ENCODE data around the gene TAF9. TPM values are rescaled to one million over a fixed set of nuclear protein-coding genes. Genes with fewer than 3 reads are reported as not detected.

TAF9 gene
- total and polyA plus RNA-seq, 2 experiments from 2014 or later: 60.8 to 117 TPM

- WGBS, 2 experiments (ENCODE audit: low coverage in 1 of 2, low lambda C conversion rate in 2 of 2, missing lambda C conversion rate in 2 of 2): 99% methylated on average over 11 of the region's 11 CpGs
- H3K27me3 ChIP-seq (replicated peaks; ENCODE audit: insufficient read depth): no peaks in the 10 kb centered on the region
- H3K9me3 ChIP-seq (ENCODE audit: low read depth): no peaks in the 10 kb centered on the region
- H3K4me2 ChIP-seq (ENCODE audit: unreplicated experiment): peak overlapping the region; percentile 93
- in situ Hi-C loops (cut with MboI): no loop called here
- no peak for DNase-seq
- no peaks in the 10 kb centered on the region; the same call in 1 of the 2 replicates for H4K20me1 ChIP-seq (ENCODE audit: insufficient read depth)
- H3K9ac ChIP-seq: peak overlapping the region; percentile 96
- no peaks in the 10 kb centered on the region for H3K9me2 ChIP-seq (ENCODE audit: insufficient read depth)
- no peak overlapping the region for H2AFZ ChIP-seq
- H3K27ac ChIP-seq: peak overlapping the region; percentile 95; the same call in 1 of the 2 replicates
- H3K4me3 ChIP-seq: peak overlapping the region; percentile 98
- H3K79me2 ChIP-seq (ENCODE audit: insufficient read depth): peaks cover 91% of the 10 kb centered on the region
- H3F3A ChIP-seq (ENCODE audit: insufficient read depth): peaks cover 6% of the 10 kb centered on the region
- peaks cover 21% of the 10 kb centered on the region for H3K4me1 ChIP-seq (ENCODE audit: insufficient read depth)
- no peak for TF ChIP-seq EZH2phosphoT487 (IDR thresholded peaks at IDR 0.05; ENCODE audit: insufficient read depth, low read depth)
- no peak for TF ChIP-seq EZH2 (IDR thresholded peaks at IDR 0.05; ENCODE audit: insufficient read depth, poor library complexity, severe bottlenecking)
- H3K36me3 ChIP-seq (ENCODE audit: low read depth): peaks cover 7% of the 10 kb centered on the region; the same call in 1 of the 2 replicates
Observed at GRCh38 chr5:69367697-69368279, 1.5 kb downstream of the TAF9 start.

GRCh38 chr5:69364850-69365249 is 4.5 kb downstream of the TAF9 start:
- Histone ChIP-seq H3K27ac (peak overlapping the region; percentile 28; the same call in 1 of the 2 replicates), H3F3A (ENCODE audit: insufficient read depth) (peaks cover 6% of the 10 kb centered on the region), H3K9me3 (ENCODE audit: low read depth) (no peaks in the 10 kb centered on the region), H3K4me1 (ENCODE audit: insufficient read depth) (peaks cover 7% of the 10 kb centered on the region), H3K9ac (no peak overlapping the region), H4K20me1 (ENCODE audit: insufficient read depth) (no peaks in the 10 kb centered on the region; the same call in 1 of the 2 replicates), H2AFZ (no peak overlapping the region), H3K79me2 (ENCODE audit: insufficient read depth) (peaks cover 92% of the 10 kb centered on the region), H3K9me2 (ENCODE audit: insufficient read depth) (no peaks in the 10 kb centered on the region), H3K4me3 (no peak overlapping the region), H3K36me3 (ENCODE audit: low read depth) (peaks cover 7% of the 10 kb centered on the region; the same call in 1 of the 2 replicates), H3K4me2 (ENCODE audit: unreplicated experiment) (no peak overlapping the region), H3K27me3 (replicated peaks; ENCODE audit: insufficient read depth) (no peaks in the 10 kb centered on the region)
- in situ Hi-C loops (cut with MboI): no loop called here
- TF ChIP-seq EZH2 (IDR thresholded peaks at IDR 0.05; ENCODE audit: insufficient read depth, poor library complexity, severe bottlenecking) (no peak), EZH2phosphoT487 (IDR thresholded peaks at IDR 0.05; ENCODE audit: insufficient read depth, low read depth) (no peak)
- 17 to 22% methylated on average over 3 of the region's 3 CpGs for WGBS, 2 experiments (ENCODE audit: low coverage in 1 of 2, low lambda C conversion rate in 2 of 2, missing lambda C conversion rate in 2 of 2)
- DNase-seq: peak; percentile 34

GRCh38 chr5:69364414-69364813 is 4.9 kb downstream of the TAF9 start:
- peak overlapping the region; percentile 28; the same call in 1 of the 2 replicates for H3K27ac ChIP-seq
- TF ChIP-seq EZH2phosphoT487 (IDR thresholded peaks at IDR 0.05; ENCODE audit: insufficient read depth, low read depth) (no peak), EZH2 (IDR thresholded peaks at IDR 0.05; ENCODE audit: insufficient read depth, poor library complexity, severe bottlenecking) (no peak)
- peaks cover 10% of the 10 kb centered on the region; the same call in 1 of the 2 replicates for H3K36me3 ChIP-seq (ENCODE audit: low read depth)
- no peaks in the 10 kb centered on the region; the same call in 1 of the 2 replicates for H4K20me1 ChIP-seq (ENCODE audit: insufficient read depth)
- H2AFZ ChIP-seq: no peak overlapping the region
- no peak overlapping the region for H3K9ac ChIP-seq
- H3K9me2 ChIP-seq (ENCODE audit: insufficient read depth): no peaks in the 10 kb centered on the region
- H3K9me3 ChIP-seq (ENCODE audit: low read depth): no peaks in the 10 kb centered on the region
- in situ Hi-C loops (cut with MboI): no loop called here
- H3K27me3 ChIP-seq (replicated peaks; ENCODE audit: insufficient read depth): no peaks in the 10 kb centered on the region
- peaks cover 95% of the 10 kb centered on the region for H3K79me2 ChIP-seq (ENCODE audit: insufficient read depth)
- WGBS, 2 experiments (ENCODE audit: low coverage in 1 of 2, low lambda C conversion rate in 2 of 2, missing lambda C conversion rate in 2 of 2): 60 to 74% methylated on average over 3 of the region's 3 CpGs
- H3K4me2 ChIP-seq (ENCODE audit: unreplicated experiment): no peak overlapping the region
- no peak overlapping the region for H3K4me3 ChIP-seq
- peak; percentile 63 for DNase-seq
- peaks cover 6% of the 10 kb centered on the region for H3F3A ChIP-seq (ENCODE audit: insufficient read depth)
- H3K4me1 ChIP-seq (ENCODE audit: insufficient read depth): peaks cover 7% of the 10 kb centered on the region

- Histone ChIP-seq H3K27ac (no peak overlapping the region), H3K4me2 (ENCODE audit: unreplicated experiment) (no peak overlapping the region), H3K9me3 (ENCODE audit: low read depth) (no peaks in the 10 kb centered on the region), H3K4me3 (no peak overlapping the region), H3K4me1 (ENCODE audit: insufficient read depth) (no peaks in the 10 kb centered on the region), H3K9me2 (ENCODE audit: insufficient read depth) (no peaks in the 10 kb centered on the region), H4K20me1 (ENCODE audit: insufficient read depth) (no peaks in the 10 kb centered on the region; the same call in 1 of the 2 replicates), H3F3A (ENCODE audit: insufficient read depth) (peaks cover 6% of the 10 kb centered on the region), H3K79me2 (ENCODE audit: insufficient read depth) (peaks cover 98% of the 10 kb centered on the region), H3K36me3 (ENCODE audit: low read depth) (peaks cover 16% of the 10 kb centered on the region; the same call in 1 of the 2 replicates), H2AFZ (no peak overlapping the region), H3K27me3 (replicated peaks; ENCODE audit: insufficient read depth) (no peaks in the 10 kb centered on the region), H3K9ac (no peak overlapping the region)
- 96 to 100% methylated on average over 1 of the region's 1 CpG for WGBS, 2 experiments (ENCODE audit: low coverage in 1 of 2, low lambda C conversion rate in 2 of 2, missing lambda C conversion rate in 2 of 2)
- no peak for DNase-seq
- in situ Hi-C loops (cut with MboI): no loop called here
- TF ChIP-seq EZH2 (IDR thresholded peaks at IDR 0.05; ENCODE audit: insufficient read depth, poor library complexity, severe bottlenecking) (no peak), EZH2phosphoT487 (IDR thresholded peaks at IDR 0.05; ENCODE audit: insufficient read depth, low read depth) (no peak)
Observed at GRCh38 chr5:69360442-69360841, 8.9 kb downstream of the TAF9 start.
